Neuronal stem cell (in vitro differentiated cells): ENCODE results near the gene SUCLG1.
"Not testable (repeated sequence)": the region's sequence is repeated elsewhere in the genome, so short reads cannot be mapped to it uniquely, and the experiment has no call there.

ENCODE experiments used
- DNase-seq: peaks from one replicate; pipeline ENCODE4 v3.0.0-alpha.2; 2013; ENCODE audit warnings: low spot score
- H2AFZ ChIP-seq: one replicate; pipeline ENCODE4 v1.6.1; 2013; ENCODE audit warnings: mild to moderate bottlenecking, low read length, inconsistent platforms
- H2AK5ac ChIP-seq: 2 replicates; pipeline ENCODE4 v1.6.1; 2013; ENCODE audit warnings: low read depth, mild to moderate bottlenecking, inconsistent platforms, low read length, moderate library complexity, mixed read lengths
- H2BK120ac ChIP-seq: 2 replicates; pipeline ENCODE4 v1.6.1; 2013; ENCODE audit warnings: low read depth, mild to moderate bottlenecking, inconsistent platforms, low read length, moderate library complexity, mixed read lengths
- H2BK12ac ChIP-seq: one replicate; pipeline ENCODE4 v1.6.1; 2013; ENCODE audit warnings: low read length, inconsistent platforms
- H2BK15ac ChIP-seq: 2 replicates; pipeline ENCODE4 v1.6.1; 2013; ENCODE audit warnings: mild to moderate bottlenecking, low read length, inconsistent platforms, mixed read lengths
- H2BK5ac ChIP-seq: one replicate; pipeline ENCODE4 v1.6.1; 2013; ENCODE audit warnings: inconsistent platforms, mild to moderate bottlenecking, low read length, moderate library complexity
- H3K14ac ChIP-seq: one replicate; pipeline ENCODE4 v1.6.1; 2013; ENCODE audit warnings: low read length, inconsistent platforms
- H3K18ac ChIP-seq: 2 replicates; pipeline ENCODE4 v1.6.1; 2013; ENCODE audit warnings: low read length, inconsistent platforms
- H3K23ac ChIP-seq: 2 replicates; pipeline ENCODE4 v1.6.1; 2013; ENCODE audit warnings: low read depth, mild to moderate bottlenecking, mixed read lengths, low read length, inconsistent platforms; ENCODE audit not compliant: poor library complexity
- H3K27ac ChIP-seq: replicated peaks from 3 replicates; pipeline ENCODE4 v1.5.1; 2013; ENCODE audit warnings: low read length, inconsistent platforms
- H3K27me3 ChIP-seq, 3 experiments: 2 replicates each; pipeline ENCODE4 v1.6.1; 2013; ENCODE audit warnings: low read length in 3 of 3, mild to moderate bottlenecking in 2 of 3, inconsistent platforms in 1 of 3, low read depth in 1 of 3, mixed read lengths in 1 of 3, moderate library complexity in 1 of 3; ENCODE audit not compliant: control insufficient read depth in 3 of 3, insufficient read depth in 3 of 3
- H3K36me3 ChIP-seq, 2 donors: replicated peaks in 1 of 2; 2 replicates each; pipeline ENCODE4 v1.6.1; 2013; ENCODE audit warnings: low read length in 2 of 2; ENCODE audit not compliant: control insufficient read depth in 2 of 2, insufficient read depth in 2 of 2
- H3K4ac ChIP-seq: 2 replicates; pipeline ENCODE4 v1.6.1; 2013; ENCODE audit warnings: inconsistent platforms, mild to moderate bottlenecking, low read length, moderate library complexity
- H3K4me1 ChIP-seq, 2 donors: 1 replicate in 1 of 2; 2 replicates in 1 of 2; pipeline ENCODE4 v1.6.1; 2013; ENCODE audit warnings: low read length in 2 of 2, low read depth in 1 of 2; ENCODE audit not compliant: control insufficient read depth in 2 of 2, insufficient read depth in 1 of 2
- H3K4me2 ChIP-seq: one replicate; pipeline ENCODE4 v1.6.1; 2013; ENCODE audit warnings: mild to moderate bottlenecking, low read length, inconsistent platforms; ENCODE audit not compliant: insufficient read depth, poor library complexity, severe bottlenecking
- H3K4me3 ChIP-seq, 2 donors: 2 replicates each; pipeline ENCODE4 v1.5.1; 2013; ENCODE audit warnings: low read length in 2 of 2, mild to moderate bottlenecking in 2 of 2, inconsistent platforms in 1 of 2, moderate library complexity in 1 of 2
- H3K79me1 ChIP-seq: one replicate; pipeline ENCODE4 v1.6.1; 2013; ENCODE audit warnings: low read depth, mild to moderate bottlenecking, inconsistent platforms, low read length, moderate library complexity
- H3K9ac ChIP-seq: one replicate; pipeline ENCODE4 v1.6.1; 2013; ENCODE audit warnings: mild to moderate bottlenecking, low read depth, low read length, inconsistent platforms; ENCODE audit not compliant: poor library complexity
- H3K9me3 ChIP-seq, 2 donors: replicated peaks in 1 of 2; 2 replicates each; pipeline versions ENCODE3 to v1.6.1; 2013; ENCODE audit warnings: low read length in 2 of 2, mild to moderate bottlenecking in 2 of 2, inconsistent platforms in 1 of 2, low read depth in 1 of 2, mixed read lengths in 1 of 2, moderate library complexity in 1 of 2; ENCODE audit not compliant: control insufficient read depth in 2 of 2, insufficient read depth in 1 of 2
- H4K8ac ChIP-seq: one replicate; pipeline ENCODE4 v1.6.1; 2013; ENCODE audit warnings: low read depth, mild to moderate bottlenecking, inconsistent platforms, low read length, moderate library complexity
- H4K91ac ChIP-seq: one replicate; pipeline ENCODE4 v1.6.1; 2013; ENCODE audit warnings: low read length, low read depth, mild to moderate bottlenecking, inconsistent platforms; ENCODE audit not compliant: poor library complexity
- WGBS, 2 donors: extraction: QIAGEN DNeasy Blood & Tissue Kit; methylation state at CpG; one replicate each; pipeline ENCODE4 v1.1.7; 2013; ENCODE audit warnings: missing lambda C conversion rate in 2 of 2, mixed read lengths in 1 of 2; ENCODE audit not compliant: insufficient read length in 2 of 2, insufficient replicate concordance in 1 of 2; ENCODE audit errors: extremely low coverage in 2 of 2; 5-methylcytosine and 5-hydroxymethylcytosine counted together

The SUCLG1 gene

GRCh38 chr2:84477886-84478285, 18.8 kb upstream of the SUCLG1 start:
- H4K8ac ChIP-seq: no peak overlapping the region
- no peak overlapping the region for H3K4me3 ChIP-seq
- H2BK15ac ChIP-seq: no peak overlapping the region
- no peak overlapping the region for H3K4me2 ChIP-seq
- no peak overlapping the region for H3K14ac ChIP-seq
- no peak overlapping the region for H3K23ac ChIP-seq
- no peak overlapping the region for H3K27ac ChIP-seq
- no peak overlapping the region for H4K91ac ChIP-seq
- H3K4me1 ChIP-seq: peaks cover 0 to 5% of the 10 kb centered on the region in 2 donors
- no peak overlapping the region for H2AK5ac ChIP-seq
- H2BK12ac ChIP-seq: no peak overlapping the region
- WGBS, 2 donors: no CpG with 5 or more reads among the region's 1 CpG
- no peak overlapping the region for H3K9ac ChIP-seq
- no peak overlapping the region for H2BK120ac ChIP-seq
- H3K36me3 ChIP-seq: no peaks in the 10 kb centered on the region
- no peaks in the 10 kb centered on the region for H3K27me3 ChIP-seq
- H2BK5ac ChIP-seq: no peak overlapping the region
- H3K4ac ChIP-seq: no peak overlapping the region
- H3K79me1 ChIP-seq: no peaks in the 10 kb centered on the region
- H3K18ac ChIP-seq: no peak overlapping the region
- no peak overlapping the region for H2AFZ ChIP-seq
- H3K9me3 ChIP-seq: peaks cover 14 to 16% of the 10 kb centered on the region in 2 donors
- DNase-seq: no peak

- Histone ChIP-seq H3K18ac (no peak overlapping the region), H2AFZ (no peak overlapping the region), H3K9me3 (peaks cover 13 to 23% of the 10 kb centered on the region in 2 donors), H2BK12ac (no peak overlapping the region), H3K4me3 (no peak overlapping the region), H3K23ac (no peak overlapping the region), H2BK15ac (no peak overlapping the region), H3K79me1 (no peaks in the 10 kb centered on the region), H3K4me2 (no peak overlapping the region), H2AK5ac (no peak overlapping the region), H2BK120ac (no peak overlapping the region), H3K9ac (no peak overlapping the region), H3K27me3 (no peaks in the 10 kb centered on the region), H3K36me3 (no peaks in the 10 kb centered on the region), H2BK5ac (no peak overlapping the region), H3K14ac (no peak overlapping the region), H4K91ac (no peak overlapping the region), H3K27ac (no peak overlapping the region), H3K4me1 (no peaks in the 10 kb centered on the region), H3K4ac (no peak overlapping the region), H4K8ac (no peak overlapping the region)
- no CpG with 5 or more reads among the region's 4 CpGs for WGBS, 2 donors
- DNase-seq: no peak
Measured at GRCh38 chr2:84474176-84474575, 15.1 kb upstream of the SUCLG1 start.

GRCh38 chr2:84472856-84473565, 13.9 kb upstream of the SUCLG1 start:
- no peak overlapping the region for H3K23ac ChIP-seq
- H4K91ac ChIP-seq: no peak overlapping the region
- no peaks in the 10 kb centered on the region for H3K27me3 ChIP-seq
- H3K4me3 ChIP-seq: no peak overlapping the region
- H3K9ac ChIP-seq: no peak overlapping the region
- no peak overlapping the region for H3K14ac ChIP-seq
- WGBS, 2 donors: no CpG with 5 or more reads among the region's 6 CpGs
- no peak overlapping the region for H2BK120ac ChIP-seq
- H3K36me3 ChIP-seq: no peaks in the 10 kb centered on the region
- no peak overlapping the region for H2BK5ac ChIP-seq
- H2AFZ ChIP-seq: no peak overlapping the region
- DNase-seq: no peak
- no peaks in the 10 kb centered on the region for H3K79me1 ChIP-seq
- H4K8ac ChIP-seq: no peak overlapping the region
- no peak overlapping the region for H2BK15ac ChIP-seq
- no peak overlapping the region for H2BK12ac ChIP-seq
- no peak overlapping the region for H3K4me2 ChIP-seq
- peaks cover 11 to 20% of the 10 kb centered on the region in 2 donors for H3K9me3 ChIP-seq
- H3K18ac ChIP-seq: no peak overlapping the region
- no peak overlapping the region for H3K4ac ChIP-seq
- H2AK5ac ChIP-seq: no peak overlapping the region
- H3K4me1 ChIP-seq: no peaks in the 10 kb centered on the region
- no peak overlapping the region for H3K27ac ChIP-seq

GRCh38 chr2:84472423-84472822, 13.3 kb upstream of the SUCLG1 start:
- H3K18ac ChIP-seq, H2BK12ac ChIP-seq, DNase-seq, H3K23ac ChIP-seq, H2BK5ac ChIP-seq, H4K8ac ChIP-seq, H3K79me1 ChIP-seq, H3K14ac ChIP-seq, H2AK5ac ChIP-seq, H3K9ac ChIP-seq, H3K36me3 ChIP-seq, H3K4me3 ChIP-seq, H4K91ac ChIP-seq, H3K27me3 ChIP-seq, H3K4me1 ChIP-seq, H2BK15ac ChIP-seq, H3K4ac ChIP-seq, H2BK120ac ChIP-seq, H3K4me2 ChIP-seq, H2AFZ ChIP-seq, H3K27ac ChIP-seq: not testable (repeated sequence)
- WGBS, 2 donors: no CpG with 5 or more reads among the region's 2 CpGs
- H3K9me3 ChIP-seq: peaks cover 6 to 15% of the 10 kb centered on the region in 2 donors
